Stimulated activated CD4-positive, alpha-beta T cell treated with anti-CD3 and anti-CD28 coated beads, Interleukin-2, amount 100 ng/mL, for 4 hours (primary cell): ENCODE results near the gene EIF5A.
A peak's percentile ranks its signal among the peaks of the same experiment; 100 is the strongest.

Experiments
- DNase-seq: peaks from one replicate; pipeline ENCODE4 v3.0.0-alpha.2; 2020; ENCODE audit warnings: low read depth

The EIF5A gene

GRCh38 chr17:7313088-7313889 is 5.9 kb downstream of the EIF5A start:
- no peak for DNase-seq

DNA sequence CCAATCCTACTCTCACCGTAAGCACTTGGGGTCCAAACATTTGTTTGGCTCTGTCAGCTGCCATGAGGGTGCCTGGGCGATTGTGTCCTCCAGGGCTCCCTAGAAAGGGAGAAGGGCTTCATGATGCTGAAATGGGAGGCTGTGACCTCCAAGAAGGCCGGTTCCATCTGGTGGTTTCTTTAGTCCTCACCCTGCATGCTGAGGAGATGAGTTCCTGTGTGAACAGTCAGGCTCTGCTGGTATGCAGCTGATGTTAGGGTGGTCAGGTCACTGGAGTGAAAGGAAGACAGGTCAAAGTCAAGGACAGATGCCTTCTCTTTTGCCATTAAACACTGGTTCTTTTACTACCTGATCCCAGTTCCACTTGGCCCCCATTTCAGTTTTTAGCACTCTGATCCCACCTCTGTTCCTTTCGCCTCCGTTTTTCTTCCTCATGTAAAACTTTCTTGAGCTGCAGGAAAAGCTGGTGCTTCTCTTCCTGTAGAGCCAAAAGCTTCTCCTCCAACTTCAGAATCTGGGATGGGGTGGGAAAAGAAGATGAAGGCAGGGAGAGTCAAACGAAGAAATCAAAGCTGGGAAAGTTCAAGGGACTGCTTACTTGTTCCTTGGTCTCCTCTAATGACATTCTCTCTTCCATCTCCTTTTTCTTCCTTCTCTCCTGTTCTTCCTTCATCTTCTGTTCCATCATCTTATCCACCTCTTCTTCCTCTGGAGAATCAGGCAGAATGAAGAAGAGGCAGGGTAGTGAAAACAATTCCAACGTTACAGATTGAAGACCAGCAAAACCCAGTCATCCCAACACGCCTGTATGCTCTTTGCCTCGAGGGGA is 6.7 kb downstream of the EIF5A start:
- DNase-seq, result no peak

- DNase-seq, result peak; percentile 89
These were observed 7.5 kb downstream of the EIF5A start, which contains the start of gene GPS2 for GRCh38 chr17:7314719-7315569. Gene GPS2, minus strand, starts transcription at chr17:7315360. Its CDS starts 308 bp downstream, at chr17:7315052.

GRCh38 chr17:7315570-7316235 is 8.3 kb downstream of the EIF5A start:
- DNase-seq, result no peak

DNA sequence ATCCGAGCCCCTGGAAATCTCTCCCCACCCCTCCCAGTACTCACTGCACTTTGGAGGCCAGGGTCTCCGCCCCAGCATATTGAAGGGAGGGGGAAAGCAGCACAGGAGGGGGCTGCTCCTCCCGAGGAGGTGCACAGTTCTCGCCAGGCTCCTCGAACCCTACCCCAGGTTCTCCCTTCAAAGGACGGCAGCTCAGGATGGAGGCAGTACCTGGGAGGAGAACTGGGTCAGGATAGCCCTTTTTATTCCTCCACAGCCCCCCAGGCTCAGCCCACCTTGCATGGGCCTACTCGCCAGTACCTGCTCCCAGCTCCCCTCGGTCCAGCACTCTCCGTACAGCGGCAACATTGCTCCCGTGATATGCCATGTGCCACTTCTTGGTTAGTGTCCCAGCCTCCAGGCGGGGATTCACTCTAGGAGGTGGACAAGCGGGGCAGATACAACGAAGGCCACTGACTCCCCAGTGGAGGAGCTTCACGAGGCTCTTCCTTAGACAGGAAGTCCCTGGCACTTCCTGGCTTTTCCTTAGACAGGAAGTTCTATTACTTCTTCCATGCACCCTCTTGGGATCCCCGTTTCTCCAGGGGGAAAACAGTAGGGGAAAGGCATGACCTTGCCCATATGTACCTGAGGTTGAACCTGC is 9.9 kb downstream of the EIF5A start:
- DNase-seq, result no peak

GRCh38 chr17:7318121-7318860 is 10.9 kb downstream of the EIF5A start:
- no peak for DNase-seq

GRCh38 chr17:7321466-7321865 is 14.0 kb downstream of the EIF5A start:
- DNase-seq, result no peak

DNA sequence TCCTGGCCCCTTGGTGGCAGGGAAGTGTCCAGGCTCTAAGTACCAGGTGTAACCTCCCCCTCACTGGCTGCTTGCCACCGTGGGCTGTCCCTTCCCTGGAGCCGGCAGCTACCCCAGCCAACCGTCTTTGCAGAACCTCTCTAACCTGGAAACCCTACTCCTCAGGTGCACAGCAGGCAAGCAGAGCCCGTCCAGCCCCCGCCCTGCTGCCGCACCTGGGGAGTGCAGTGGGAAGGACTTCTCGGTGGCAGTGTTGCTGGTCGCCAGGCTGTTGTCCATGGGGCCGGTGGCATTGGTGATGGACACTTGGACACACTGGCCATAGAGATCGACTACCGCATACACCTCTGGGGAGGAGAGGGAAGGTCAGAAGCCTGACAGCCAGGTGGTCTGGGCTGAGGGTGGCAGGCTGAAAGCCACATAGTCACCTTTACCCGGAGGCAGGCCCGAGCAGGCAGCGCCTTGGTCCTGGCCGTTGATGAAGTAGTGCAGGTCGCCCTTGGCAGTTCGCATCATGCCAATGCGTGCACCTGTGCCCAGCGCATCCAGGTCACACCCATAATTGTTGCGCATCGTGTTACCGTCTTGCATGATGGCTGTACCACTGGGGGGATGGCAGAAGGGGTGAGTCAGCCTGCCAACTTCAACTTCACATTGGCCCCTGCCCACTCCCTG is 15.2 kb downstream of the EIF5A start:
- DNase-seq, result no peak

GRCh38 chr17:7323731-7324437 is 16.5 kb downstream of the EIF5A start:
- peak; percentile 50 for DNase-seq

DNA sequence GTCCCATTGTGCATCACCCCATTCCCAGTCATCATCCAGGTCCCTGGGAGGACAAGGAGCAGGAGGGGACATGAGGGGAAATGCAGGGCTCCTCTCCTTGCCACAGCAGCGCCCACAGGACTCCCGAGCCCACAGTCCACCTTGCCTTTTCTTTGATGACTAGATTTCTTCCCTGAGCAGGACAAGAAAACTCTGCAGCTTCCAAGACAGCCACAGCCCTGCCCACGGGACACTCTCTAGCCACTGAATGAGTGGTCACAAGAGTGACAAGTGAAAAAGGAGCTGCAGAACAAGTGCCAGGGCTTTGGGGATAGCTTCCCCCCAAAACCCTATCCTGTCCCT is 17.0 kb downstream of the EIF5A start:
- no peak for DNase-seq

- DNase-seq, result no peak
These were observed 17.7 kb downstream of the EIF5A start for GRCh38 chr17:7325031-7325528.

DNA sequence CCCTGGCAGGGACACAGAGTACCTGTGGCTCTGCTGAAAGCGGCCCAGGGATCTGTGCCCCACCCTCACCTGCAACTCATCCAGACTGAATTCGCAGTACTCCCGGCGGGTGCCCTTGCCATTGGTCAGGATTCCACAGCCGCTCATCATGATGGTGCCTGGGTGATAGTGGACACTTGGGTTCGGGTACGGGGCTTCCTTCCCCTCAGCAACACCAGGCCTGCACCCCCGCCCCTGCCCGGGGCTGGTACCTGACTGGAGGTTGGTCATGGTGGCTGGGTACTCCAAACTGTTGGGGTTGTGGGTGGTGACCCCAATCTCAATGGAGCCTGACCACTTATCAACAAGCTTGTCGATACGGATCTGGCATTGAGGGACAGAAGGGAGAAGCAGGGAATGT is 18.8 kb downstream of the EIF5A start:
- no peak for DNase-seq

GRCh38 chr17:7327056-7327455 is 19.6 kb downstream of the EIF5A start:
- DNase-seq, result no peak

DNA sequence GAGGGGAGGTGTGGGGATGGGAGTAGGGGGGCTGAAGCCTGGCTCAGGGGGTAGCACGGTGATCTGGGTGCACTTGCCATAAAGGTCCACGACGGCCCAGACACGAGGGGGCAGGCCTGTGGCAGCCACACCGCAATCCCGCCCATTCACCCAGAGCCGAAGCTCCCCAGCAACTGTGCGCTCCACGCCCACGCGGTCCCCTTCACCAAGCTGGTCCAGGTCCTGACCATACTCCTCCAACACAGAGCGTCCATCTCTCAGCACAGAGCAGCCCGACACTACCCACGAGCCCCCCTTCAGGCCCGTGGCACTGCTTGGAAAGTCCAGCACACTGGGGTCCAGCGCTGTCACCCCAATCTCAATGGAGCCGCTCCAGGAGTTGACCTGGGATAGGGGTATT is 20.1 kb downstream of the EIF5A start:
- DNase-seq, result no peak

DNA sequence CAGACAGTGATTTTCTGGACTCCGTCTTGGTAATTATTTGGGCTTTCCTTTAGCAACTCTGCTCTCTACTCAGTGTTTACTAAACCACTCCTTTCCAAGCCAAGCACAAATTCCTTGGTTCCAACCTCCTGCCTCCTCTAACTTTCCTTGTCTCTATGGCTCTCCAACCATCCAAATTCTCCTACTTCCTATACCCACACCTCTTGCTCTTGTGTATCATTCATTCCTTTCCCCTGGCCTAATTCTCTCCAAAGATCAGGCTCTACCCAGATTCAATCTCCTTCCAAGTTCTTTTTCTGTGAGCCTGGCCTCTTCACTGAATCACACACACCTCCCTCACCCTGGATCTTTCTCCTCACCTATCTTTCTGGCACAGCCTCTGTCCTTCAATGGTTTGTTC is 20.6 kb downstream of the EIF5A start:
- DNase-seq, result no peak

DNA sequence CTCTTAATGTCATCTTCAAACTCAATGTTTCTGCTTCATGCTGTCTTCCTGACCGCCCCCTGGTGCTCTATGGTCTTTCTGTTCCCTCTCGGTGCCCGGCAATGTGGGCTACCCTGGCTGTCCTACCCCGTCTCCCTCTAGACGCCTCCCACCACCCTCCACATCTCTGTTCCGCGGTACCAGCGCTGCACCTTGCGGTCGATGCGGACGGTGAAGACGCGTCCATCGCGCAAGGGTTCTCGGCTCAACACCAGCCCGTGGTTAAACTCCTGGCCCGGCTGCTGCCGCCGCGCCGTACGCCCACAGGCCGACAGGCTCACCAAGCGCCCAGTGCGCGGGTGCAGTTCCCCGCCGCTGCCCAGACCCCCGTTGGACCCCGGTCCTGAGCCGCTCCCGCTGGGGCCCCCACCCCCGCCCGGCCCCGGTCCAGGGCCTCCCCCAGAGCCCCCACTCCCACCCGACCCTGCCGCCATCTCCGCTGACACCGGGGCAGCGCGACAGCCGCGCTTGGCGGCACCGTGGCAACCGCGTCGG is 21.5 kb downstream of the EIF5A start, which contains the start of gene NEURL4:
TSS of gene NEURL4 (minus strand) at position 496 of the 534 bp plus-strand sequence. CDS start at position 473, 23 bp downstream.
- DNase-seq, result no peak

GRCh38 chr17:7329374-7329996 is 22.1 kb downstream of the EIF5A start:
- DNase-seq, result peak; percentile 93

- DNase-seq, result peak; percentile 57
These were observed 22.7 kb downstream of the EIF5A start for GRCh38 chr17:7329997-7330637.
